Measurements from ENCODE around the gene HMOX2.

Gene HMOX2

DNA sequence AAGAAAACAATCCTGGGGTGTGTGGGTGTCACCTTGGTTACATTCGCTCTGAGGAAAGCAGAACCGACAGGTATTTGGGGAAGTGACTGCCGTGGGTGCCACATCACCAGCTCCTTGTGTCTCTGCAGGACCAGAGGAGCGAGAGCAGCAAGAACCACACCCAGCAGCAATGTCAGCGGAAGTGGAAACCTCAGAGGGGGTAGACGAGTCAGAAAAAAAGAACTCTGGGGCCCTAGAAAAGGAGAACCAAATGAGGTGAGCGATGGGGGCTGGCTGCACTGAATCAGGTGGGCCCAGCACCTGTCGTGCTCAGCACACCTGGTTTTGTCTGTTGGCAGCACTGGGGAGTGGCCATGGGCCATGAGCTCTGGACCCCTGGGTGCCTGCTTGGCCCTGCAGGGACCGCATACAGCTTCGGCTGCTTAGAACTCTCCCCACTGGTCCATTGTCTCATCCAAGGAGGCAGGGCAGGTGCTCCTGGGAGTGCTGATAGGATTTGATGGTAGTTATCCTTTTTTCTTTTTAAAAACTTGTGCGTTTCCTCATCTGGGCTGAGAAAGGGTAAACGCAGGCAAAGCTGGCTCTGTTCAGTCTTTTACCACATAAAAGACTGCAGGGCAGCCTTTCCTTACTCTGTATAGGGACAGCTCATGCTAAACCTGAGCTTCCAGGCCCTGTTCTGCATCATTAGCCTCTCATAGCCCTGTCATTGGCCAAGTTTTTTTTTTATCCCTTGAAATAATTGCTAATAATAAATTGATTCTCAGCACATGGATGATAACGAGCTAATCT lies 29.4 kb downstream of the HMOX2 start:
- DNase-seq: peak; percentile 86

DNA sequence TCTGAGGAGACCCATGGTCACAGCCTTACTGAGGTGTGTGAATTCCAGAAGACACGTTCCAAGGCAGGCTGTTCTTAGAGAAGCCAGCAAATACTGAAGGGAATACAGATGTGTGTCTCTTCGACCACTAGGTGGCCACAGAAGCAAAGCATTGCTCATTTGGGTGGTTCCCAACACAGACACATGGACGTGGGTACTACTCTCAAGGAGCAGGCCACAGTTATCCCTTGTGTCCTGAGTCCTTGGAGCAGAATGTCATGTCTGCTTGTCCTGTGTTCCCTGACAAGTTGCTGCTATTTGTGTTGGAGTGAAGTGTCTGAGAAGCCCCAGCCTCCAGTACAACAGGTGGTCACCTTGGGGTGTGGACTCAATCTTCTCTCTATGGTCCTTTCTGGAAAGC lies 30.3 kb downstream of the HMOX2 start:
- peak; percentile 71 for DNase-seq

- DNase-seq: no peak
These were observed 31.6 kb downstream of the HMOX2 start for GRCh38 chr16:4507588-4508345.

- no peak for DNase-seq
These were observed 32.6 kb downstream of the HMOX2 start for GRCh38 chr16:4508806-4509205.

DNA sequence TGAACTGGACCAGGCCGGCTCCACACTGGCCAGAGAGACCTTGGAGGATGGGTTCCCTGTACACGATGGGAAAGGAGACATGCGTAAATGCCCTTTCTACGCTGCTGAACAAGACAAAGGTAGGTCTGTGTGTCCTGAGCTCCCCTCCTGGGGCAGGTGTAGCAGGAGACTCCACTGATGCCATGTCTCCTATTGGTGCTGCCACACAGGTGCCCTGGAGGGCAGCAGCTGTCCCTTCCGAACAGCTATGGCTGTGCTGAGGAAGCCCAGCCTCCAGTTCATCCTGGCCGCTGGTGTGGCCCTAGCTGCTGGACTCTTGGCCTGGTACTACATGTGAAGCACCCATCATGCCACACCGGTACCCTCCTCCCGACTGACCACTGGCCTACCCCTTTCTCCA lies 33.2 kb downstream of the HMOX2 start:
- no peak for DNase-seq

- DNase-seq: no peak
These were observed 33.9 kb downstream of the HMOX2 start for GRCh38 chr16:4510131-4510530.

- DNase-seq: no peak
These were observed 34.7 kb downstream of the HMOX2 start for GRCh38 chr16:4510747-4511426.

GRCh38 chr16:4511441-4512082 lies 35.4 kb downstream of the HMOX2 start:
- peak; percentile 17 for DNase-seq

- no peak for DNase-seq
These were observed 36.3 kb downstream of the HMOX2 start for GRCh38 chr16:4512473-4512872.

DNA sequence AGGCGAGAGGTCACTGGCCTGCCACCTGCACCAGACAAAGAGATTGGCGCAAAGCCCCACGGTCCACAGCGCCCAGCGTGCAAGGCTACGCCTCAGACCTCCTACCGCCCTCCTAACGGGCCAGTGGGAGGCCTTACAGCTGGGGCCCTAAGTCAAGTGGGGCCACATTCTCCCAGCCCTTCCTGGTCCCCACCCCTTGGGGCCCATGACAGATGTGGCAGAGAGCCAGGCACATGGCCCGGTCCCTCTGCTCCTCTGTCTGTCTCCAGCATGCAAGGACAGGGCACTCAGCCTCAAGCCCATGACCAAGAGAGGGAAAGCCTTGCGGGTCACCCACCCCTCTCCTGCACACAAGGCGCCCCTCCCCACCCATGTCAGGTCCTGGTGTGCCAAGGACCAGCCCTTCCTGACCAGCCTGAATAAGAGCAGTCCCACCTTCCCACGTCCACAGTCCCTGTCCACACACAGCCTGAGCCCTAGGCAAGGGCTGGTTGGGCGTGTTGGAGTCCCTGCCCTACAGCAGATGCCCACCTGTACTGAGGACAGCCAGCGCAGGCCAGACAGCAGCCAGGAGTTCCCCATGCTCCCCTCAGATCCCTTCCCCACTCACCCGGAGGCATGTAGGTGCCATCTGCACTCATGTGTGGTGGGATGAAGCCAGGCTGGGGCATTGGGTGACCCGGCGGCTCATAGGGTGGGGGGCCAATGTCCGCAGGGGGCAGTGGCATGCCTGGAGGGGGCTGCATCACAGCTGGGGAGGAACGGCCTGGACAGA lies 37.1 kb downstream of the HMOX2 start:
- DNase-seq: no peak

DNA sequence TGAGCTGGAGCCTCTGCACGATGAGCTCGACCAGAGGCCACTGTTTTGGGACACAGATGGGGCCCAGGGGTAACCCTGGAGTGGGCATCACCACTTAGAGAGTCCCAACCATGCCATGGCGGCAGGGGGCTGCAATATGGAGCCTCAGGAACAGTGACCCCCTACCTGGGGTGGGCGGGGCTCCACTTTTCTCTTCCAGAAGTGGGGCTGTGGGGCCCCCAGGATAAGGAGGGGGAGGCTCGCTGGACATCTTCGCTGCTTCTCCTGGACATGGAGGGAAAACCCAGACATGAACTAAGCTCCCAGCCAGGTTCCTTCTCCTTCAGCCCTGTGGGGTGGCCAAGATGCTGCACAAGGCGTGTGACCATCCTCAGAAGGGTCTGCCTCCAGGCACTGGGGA lies 37.7 kb downstream of the HMOX2 start:
- DNase-seq: no peak

GRCh38 chr16:4514606-4515005 lies 38.4 kb downstream of the HMOX2 start:
- DNase-seq: no peak

- DNase-seq: no peak
These were observed 39.5 kb downstream of the HMOX2 start for GRCh38 chr16:4515611-4516233.

DNA sequence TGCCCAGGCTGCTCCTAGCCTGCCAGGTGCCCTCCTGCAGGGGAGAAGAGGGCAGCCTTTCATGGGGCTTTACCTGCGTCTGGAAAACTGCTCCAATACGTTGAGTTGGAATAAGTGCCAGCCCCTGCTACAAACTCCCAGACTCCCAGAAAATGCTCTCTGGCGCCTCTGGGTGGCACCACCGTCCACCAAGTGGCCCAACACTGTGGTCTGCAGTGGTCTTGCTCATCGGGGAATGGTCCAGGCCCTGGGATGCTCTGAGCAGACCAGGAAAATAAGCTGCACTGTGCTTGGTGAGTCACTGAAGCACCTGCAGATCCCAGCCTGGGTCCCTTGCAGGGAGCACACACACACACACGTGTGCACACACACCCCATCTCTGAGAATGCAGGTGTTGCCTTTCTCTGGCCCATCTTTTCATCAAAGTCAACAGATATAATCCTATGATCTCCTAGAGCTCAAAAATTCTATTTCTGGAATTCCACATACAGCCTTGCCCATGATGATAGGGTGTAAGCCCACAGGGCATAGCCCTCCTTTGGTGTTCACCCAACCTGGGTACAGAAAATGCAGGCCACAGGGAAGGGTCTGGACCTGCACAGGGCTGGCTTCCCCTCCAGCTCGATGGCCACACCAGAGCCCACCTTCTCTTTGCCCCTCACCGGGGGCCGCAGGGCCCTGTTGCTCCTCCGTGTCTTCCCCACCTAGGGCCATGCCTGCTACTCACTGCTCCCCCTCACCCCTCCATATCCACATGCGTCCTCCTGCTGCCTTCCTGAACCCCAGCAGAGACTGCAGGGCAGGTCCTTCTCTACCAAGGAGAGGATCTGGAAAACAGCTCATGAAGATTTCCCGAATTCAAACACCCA lies 41.8 kb downstream of the HMOX2 start:
- peak; percentile 36 for DNase-seq

DNA sequence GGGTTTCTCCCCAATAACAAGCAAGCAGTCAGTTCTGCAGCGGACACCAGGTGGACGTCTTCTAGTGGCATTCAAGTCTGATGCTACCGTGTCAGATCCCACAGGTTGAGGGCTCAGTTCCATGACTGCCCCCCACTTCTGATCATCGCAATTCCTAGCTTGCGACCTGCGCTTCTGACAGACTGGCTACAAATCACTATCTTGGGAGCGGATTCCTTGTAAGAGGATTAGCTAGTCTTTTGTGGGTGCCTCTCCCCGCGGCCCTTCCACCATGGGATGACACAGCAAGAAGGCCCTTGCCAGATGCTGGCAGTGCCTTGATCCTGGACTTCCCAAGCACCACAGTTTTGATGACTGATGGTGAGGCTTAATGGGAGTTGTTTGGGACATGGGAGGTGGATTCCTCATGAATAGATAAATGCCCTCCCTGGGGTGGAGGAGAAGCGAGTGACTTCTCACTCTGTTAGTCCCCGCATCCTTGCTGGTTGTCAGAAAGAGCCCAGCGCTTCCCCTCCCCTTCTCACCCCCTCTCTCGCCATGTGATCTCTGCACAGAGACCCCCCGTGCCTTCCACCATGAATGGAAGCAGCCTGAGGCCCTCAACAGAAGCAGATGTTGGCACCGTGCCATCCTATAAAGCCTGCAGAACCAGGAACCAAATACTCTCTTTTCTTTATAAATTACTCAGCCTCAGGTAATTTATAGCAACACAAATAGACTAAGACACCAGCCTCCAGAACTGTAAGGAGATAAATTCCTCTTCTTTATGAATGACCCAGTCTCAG lies 43.3 kb downstream of the HMOX2 start:
- no peak for DNase-seq

DNA sequence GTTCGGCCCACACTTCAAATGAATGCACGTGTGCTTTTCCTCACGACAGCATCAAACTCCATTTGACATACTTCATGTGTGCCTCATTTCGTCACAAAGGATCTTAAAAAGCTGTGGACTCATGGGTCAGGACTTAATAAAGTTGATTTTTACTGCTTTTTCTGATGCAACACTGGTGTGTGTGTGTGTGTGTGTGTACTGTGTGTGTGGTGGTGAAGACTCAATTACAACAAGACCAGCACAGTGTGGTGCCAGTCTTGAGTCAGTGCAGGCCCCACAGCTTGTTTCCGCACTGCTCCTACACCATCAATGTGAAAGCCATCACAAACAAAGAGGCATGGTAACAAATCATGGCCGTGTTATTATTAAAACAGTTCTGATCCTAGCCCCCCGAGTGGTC lies 44.7 kb downstream of the HMOX2 start:
- DNase-seq: no peak

- no peak for DNase-seq
These were observed 45.9 kb downstream of the HMOX2 start for GRCh38 chr16:4522051-4522581.

GRCh38 chr16:4523686-4524085 lies 47.5 kb downstream of the HMOX2 start:
- no peak for DNase-seq

GRCh38 chr16:4524571-4524970 lies 48.4 kb downstream of the HMOX2 start:
- no peak for DNase-seq

GRCh38 chr16:4525069-4525468 lies 48.9 kb downstream of the HMOX2 start:
- no peak for DNase-seq

Data from CD4-positive, alpha-beta T cell treated with Interleukin-17A for 4 hours (primary cell).